Caco-2 (cell line): ENCODE results near the gene PBRM1. TPM values are rescaled to one million over a fixed set of nuclear protein-coding genes. Genes with fewer than 3 reads are reported as not detected.

Experiments
- BruUV-seq: library from RNA; stranded (reverse); fragments of 400-500 nt; replicated peaks from 2 replicates; lab custom pipeline; 2021; lab: Mats Ljungman, UMichigan
- CTCF ChIA-PET: fragments of 300-600 bp; sonication (Branson Sonifier 250); formaldehyde crosslinking; loops from one replicate; lab custom pipeline; 2022; ENCODE audit warnings: antibody characterized with exemption; lab: Charles Lee
- POLR2A ChIA-PET: fragments of 300-600 bp; sonication (Branson Sonifier 250); formaldehyde crosslinking; loops from one replicate; lab custom pipeline; 2022; ENCODE audit warnings: antibody characterized with exemption; lab: Charles Lee
- DNase-seq, 2 experiments: peaks; one replicate each; pipeline versions ENCODE4 v3.0.0 to v3.0.0-alpha.2; 2020 to 2022
- H3K27me3 ChIP-seq: replicated peaks from 2 replicates; pipeline ENCODE4 v1.6.0; 2011; ENCODE audit warnings: low read length; ENCODE audit not compliant: control insufficient read depth, insufficient read depth
- H3K36me3 ChIP-seq: 2 replicates; pipeline ENCODE4 v1.5.1; 2011; ENCODE audit warnings: low read length; ENCODE audit not compliant: control insufficient read depth, insufficient read depth
- H3K4me1 ChIP-seq: fragments of 250-450 bp; sonication (Bioruptor Pico); 2 replicates; pipeline ENCODE4 v1.5.1; 2020; ENCODE audit warnings: mild to moderate bottlenecking
- H3K4me3 ChIP-seq: 2 replicates; pipeline ENCODE4 v1.5.1; 2011; ENCODE audit warnings: low read depth, mild to moderate bottlenecking, control low read depth, low read length
- H3K9me3 ChIP-seq: fragments of 250-450 bp; sonication (Bioruptor Pico); 2 replicates; pipeline ENCODE4 v1.5.1; 2020; ENCODE audit warnings: mild to moderate bottlenecking, moderate library complexity
- H3K27ac Mint-ChIP-seq: one replicate; pipeline ENCODE4 v1.8.0; 2022; ENCODE audit warnings: mixed read lengths; ENCODE audit not compliant: unreplicated experiment
- H3K27me3 Mint-ChIP-seq: one replicate; pipeline ENCODE4 v1.8.0; 2022; ENCODE audit warnings: mixed read lengths; ENCODE audit not compliant: insufficient read depth, unreplicated experiment
- H3K36me3 Mint-ChIP-seq: one replicate; pipeline ENCODE4 v1.8.0; 2022; ENCODE audit warnings: mild to moderate bottlenecking, mixed read lengths; ENCODE audit not compliant: insufficient read depth, unreplicated experiment
- H3K4me1 Mint-ChIP-seq: one replicate; pipeline ENCODE4 v1.8.0; 2022; ENCODE audit warnings: low read depth, mixed read lengths; ENCODE audit not compliant: unreplicated experiment
- H3K4me3 Mint-ChIP-seq: one replicate; pipeline ENCODE4 v1.8.0; 2022; ENCODE audit warnings: mild to moderate bottlenecking, moderate library complexity, mixed read lengths; ENCODE audit not compliant: unreplicated experiment
- H3K9me3 Mint-ChIP-seq: one replicate; pipeline ENCODE4 v1.8.0; 2022; ENCODE audit warnings: mixed read lengths; ENCODE audit not compliant: unreplicated experiment
- CTCF ChIP-seq, 2 experiments: fragments of 200-600 bp in 1 of 2; IDR thresholded peaks; 1 replicate in 1 of 2; 2 replicates in 1 of 2; pipeline versions ENCODE4 v1.5.1 to v1.8.0; 2011 to 2022; ENCODE audit warnings: antibody characterized with exemption in 1 of 2, control low read depth in 1 of 2, inconsistent platforms in 1 of 2, low read depth in 1 of 2, low read length in 1 of 2, mild to moderate bottlenecking in 1 of 2, moderate library complexity in 1 of 2; ENCODE audit not compliant: insufficient read depth in 1 of 2, severe bottlenecking in 1 of 2, unreplicated experiment in 1 of 2
- intact Hi-C: fragments of 100-400 bp; cut with micrococcal nuclease; formaldehyde crosslinking; loops from one replicate; pipeline ENCODE4 v1.10.0; 2022; ENCODE audit not compliant: unreplicated experiment
- total RNA-seq: library from RNA; stranded (reverse); gene quantifications from 2 replicates; pipeline ENCODE4 v1.2.3, GENCODE V29; 2022

Gene PBRM1
- total RNA-seq, 1 experiment from 2014 or later, result 50.7 TPM

GRCh38 chr3:52529376-52530333 is 156.1 kb downstream of the PBRM1 start:
- no TSS peak for BruUV-seq

GRCh38 chr3:52528586-52529375 is 156.9 kb downstream of the PBRM1 start:
- Histone ChIP-seq H3K27me3 (no peaks in the 10 kb centered on the region), H3K4me1 (peaks cover 16% of the 10 kb centered on the region), H3K4me3 (no peak overlapping the region), H3K36me3 (peaks cover 5% of the 10 kb centered on the region), H3K9me3 (no peaks in the 10 kb centered on the region)
- ChIA-PET CTCF (no interaction called here), POLR2A (no interaction called here)
- H3K9me3 Mint-ChIP-seq, result no peaks in the 10 kb centered on the region
- no peaks in the 10 kb centered on the region for H3K27me3 Mint-ChIP-seq
- no peak for TF ChIP-seq CTCF (IDR thresholded peaks at IDR 0.05; ENCODE audit: insufficient read depth in 1 of 2, low read depth in 1 of 2, low read length in 1 of 2, severe bottlenecking in 1 of 2, unreplicated experiment in 1 of 2)
- intact Hi-C loops, result no loop called here
- H3K27ac Mint-ChIP-seq, result no peak overlapping the region
- no peak overlapping the region for H3K4me3 Mint-ChIP-seq
- no TSS peak for BruUV-seq
- no peak for DNase-seq
- no peaks in the 10 kb centered on the region for H3K4me1 Mint-ChIP-seq
- H3K36me3 Mint-ChIP-seq, result peaks cover 48% of the 10 kb centered on the region

More at GRCh38 chr3:52529376-52530333, 156.1 kb downstream of the PBRM1 start:
- H3K4me1 ChIP-seq, result peaks cover 16% of the 10 kb centered on the region
- H3K27ac Mint-ChIP-seq, result peak overlapping the region; percentile 39
- no peaks in the 10 kb centered on the region for H3K27me3 ChIP-seq
- peaks cover 4% of the 10 kb centered on the region for H3K4me1 Mint-ChIP-seq
- ChIA-PET CTCF (no interaction called here), POLR2A (no interaction called here)
- H3K36me3 Mint-ChIP-seq, result peaks cover 54% of the 10 kb centered on the region
- no peaks in the 10 kb centered on the region for H3K9me3 Mint-ChIP-seq
- H3K4me3 ChIP-seq, result no peak overlapping the region
- H3K27me3 Mint-ChIP-seq, result no peaks in the 10 kb centered on the region
- no peaks in the 10 kb centered on the region for H3K9me3 ChIP-seq
- H3K36me3 ChIP-seq, result peaks cover 5% of the 10 kb centered on the region
- intact Hi-C loops, result loop anchor here (10.0 kb wide), 3 partner anchors 75 to 515 kb away; partner anchors contain the start of genes GNL3, NISCH, PBRM1 and SFMBT1
- TF ChIP-seq CTCF (IDR thresholded peaks at IDR 0.05; ENCODE audit: insufficient read depth in 1 of 2, low read depth in 1 of 2, low read length in 1 of 2, severe bottlenecking in 1 of 2, unreplicated experiment in 1 of 2), result no peak
- no peak for DNase-seq
- no peak overlapping the region for H3K4me3 Mint-ChIP-seq
